A549 (cell line): ENCODE measurements around the gene UTP3. TPM values are rescaled to one million over a fixed set of nuclear protein-coding genes. Genes with fewer than 3 reads are reported as not detected.

Experiments
- ATAC-seq, 2 experiments: fragments of 200-7000 bp in 1 of 2; fragments of >200 bp in 1 of 2; cut with Nextera tagmentation in 1 of 2; cut with Tn5 transposase in 1 of 2; 3 replicates each; pipeline versions ENCODE4 v1.8.0 to v1.9.1; 2018 to 2020; ENCODE audit warnings: mild to moderate bottlenecking in 1 of 2, moderate library complexity in 1 of 2
- CTCF ChIA-PET: fragments of 300-600 bp; sonication (Branson Sonifier 250); formaldehyde crosslinking; extraction: SDS; loops from one replicate; lab custom pipeline; 2021; ENCODE audit warnings: antibody characterized with exemption, inconsistent platforms; lab: Yijun Ruan, JAX
- POLR2A ChIA-PET: fragments of 350-600 bp; formaldehyde crosslinking; extraction: SDS; loops from one replicate; lab custom pipeline; 2021; ENCODE audit warnings: antibody characterized with exemption, inconsistent platforms; lab: Yijun Ruan, JAX
- DNase-seq, 2 experiments: peaks; one replicate each; pipeline versions ENCODE4 v3.0.0 to v3.0.0-alpha.2; 2011 to 2016; ENCODE audit warnings: low read depth in 1 of 2, low spot score in 1 of 2
- FAIRE-seq: peaks from 2 replicates; lab custom pipeline; 2011; peaks lifted over from hg19 to GRCh38; lab: Jason Lieb, UNC
- H3K27ac ChIP-seq, 2 experiments: fragments of >200 bp; sonication (Bioruptor Twin); formaldehyde crosslinking; 3 replicates each; pipeline ENCODE4 v1.5.1; 2016 to 2017
- H3K4me1 ChIP-seq: fragments of >200 bp; sonication (Bioruptor Twin); formaldehyde crosslinking; 3 replicates; pipeline ENCODE4 v1.6.1; 2016
- H3K4me2 ChIP-seq: fragments of >200 bp; sonication (Bioruptor Twin); formaldehyde crosslinking; 3 replicates; pipeline ENCODE4 v1.6.1; 2016
- H3K4me3 ChIP-seq: fragments of >200 bp; sonication (Bioruptor Twin); formaldehyde crosslinking; 3 replicates; pipeline ENCODE4 v1.5.1; 2016
- H3K9me3 ChIP-seq: fragments of >200 bp; sonication (Bioruptor Twin); formaldehyde crosslinking; 3 replicates; pipeline ENCODE4 v1.6.1; 2016
- BCL3 ChIP-seq: fragments of >200 bp; sonication (Bioruptor Twin); formaldehyde crosslinking; IDR thresholded peaks from 3 replicates; pipeline ENCODE4 v1.6.1; 2016
- CBX2 ChIP-seq: fragments of 200-600 bp; sonication (generic); IDR thresholded peaks from 2 replicates; pipeline ENCODE4 v1.6.1; 2016; ENCODE audit warnings: low read depth, mild to moderate bottlenecking, borderline replicate concordance
- CBX8 ChIP-seq: fragments of 200-600 bp; sonication (generic); IDR thresholded peaks from 2 replicates; pipeline ENCODE4 v1.6.1; 2016
- CHD2 ChIP-seq: fragments of 150-350 bp; IDR thresholded peaks from 2 replicates; pipeline ENCODE4 v1.6.1; 2014; ENCODE audit warnings: low read length; ENCODE audit not compliant: partially characterized antibody
- CHD4 ChIP-seq: fragments of 200-600 bp; sonication (generic); IDR thresholded peaks from 2 replicates; pipeline ENCODE4 v1.6.1; 2016; ENCODE audit warnings: antibody characterized with exemption, mild to moderate bottlenecking, borderline replicate concordance
- CTCF ChIP-seq: fragments of >200 bp; sonication (Bioruptor Twin); formaldehyde crosslinking; IDR thresholded peaks from 3 replicates; pipeline ENCODE4 v1.5.1; 2016
- EHF ChIP-seq: fragments of 250-450 bp; sonication (Bioruptor Pico); IDR thresholded peaks from 2 replicates; pipeline ENCODE4 v1.5.0; 2020; ENCODE audit warnings: mild to moderate bottlenecking
- EHMT2 ChIP-seq: fragments of 200-600 bp; sonication (generic); IDR thresholded peaks from 2 replicates; pipeline ENCODE4 v1.6.1; 2016; ENCODE audit warnings: antibody characterized with exemption, low read depth, mild to moderate bottlenecking, moderate library complexity
- ELK1 ChIP-seq: fragments of 150-350 bp; IDR thresholded peaks from 2 replicates; pipeline ENCODE4 v1.6.1; 2014; ENCODE audit warnings: low read depth, mild to moderate bottlenecking, low read length
- EP300 ChIP-seq, 2 experiments: fragments of >200 bp; sonication (Bioruptor Twin); formaldehyde crosslinking; IDR thresholded peaks; 2 replicates in 1 of 2; 3 replicates in 1 of 2; pipeline ENCODE4 v1.6.1; 2016 to 2017
- ESRRA ChIP-seq: fragments of 150-350 bp; IDR thresholded peaks from 2 replicates; pipeline ENCODE4 v1.6.1; 2014; ENCODE audit warnings: mild to moderate bottlenecking, low read length, borderline replicate concordance
- FOSL2 ChIP-seq, 2 experiments: fragments of 450-650 bp in 1 of 2; fragments of >200 bp in 1 of 2; sonication (Bioruptor Twin) in 1 of 2; formaldehyde crosslinking; IDR thresholded peaks; 2 replicates each; pipeline versions ENCODE4 v1.5.0 to v1.6.1; 2016 to 2020; ENCODE audit warnings: mild to moderate bottlenecking in 1 of 2, moderate library complexity in 1 of 2
- GATA3 ChIP-seq: IDR thresholded peaks from 2 replicates; pipeline ENCODE4 v1.6.1; 2012; ENCODE audit warnings: borderline replicate concordance
- HES2 ChIP-seq: fragments of >200 bp; sonication (Bioruptor Twin); formaldehyde crosslinking; IDR thresholded peaks from 2 replicates; pipeline ENCODE4 v1.6.1; 2016
- HOXA7 ChIP-seq: fragments of 250-450 bp; sonication (Bioruptor Pico); IDR thresholded peaks from 2 replicates; pipeline ENCODE4 v1.5.0; 2020; ENCODE audit warnings: mild to moderate bottlenecking, moderate library complexity
- HOXB13 ChIP-seq: fragments of 250-450 bp; sonication (Bioruptor Pico); IDR thresholded peaks from 2 replicates; pipeline ENCODE4 v1.5.0; 2020; ENCODE audit warnings: low read depth, mild to moderate bottlenecking, moderate library complexity
- JUN ChIP-seq, 2 experiments: fragments of >200 bp; sonication (Bioruptor Twin); formaldehyde crosslinking; IDR thresholded peaks; 2 replicates in 1 of 2; 3 replicates in 1 of 2; pipeline ENCODE4 v1.6.1; 2016 to 2017
- KDM5A ChIP-seq: fragments of 200-600 bp; sonication (generic); IDR thresholded peaks from 2 replicates; pipeline ENCODE4 v1.6.1; 2016; ENCODE audit warnings: antibody characterized with exemption, mild to moderate bottlenecking
- NPAS2 ChIP-seq: fragments of 250-450 bp; sonication (Bioruptor Pico); IDR thresholded peaks from 2 replicates; pipeline ENCODE4 v1.8.0; 2022; ENCODE audit warnings: mild to moderate bottlenecking, moderate library complexity, borderline replicate concordance
- NR3C1 ChIP-seq: fragments of >200 bp; sonication (Bioruptor Twin); formaldehyde crosslinking; IDR thresholded peaks from 3 replicates; pipeline ENCODE4 v1.6.1; 2017
- PBX3 ChIP-seq: IDR thresholded peaks from 2 replicates; pipeline ENCODE4 v1.6.1; 2012
- PHF8 ChIP-seq: fragments of 200-600 bp; sonication (generic); IDR thresholded peaks from 2 replicates; pipeline ENCODE4 v1.6.1; 2016; ENCODE audit warnings: low read depth, mild to moderate bottlenecking, antibody characterized with exemption, moderate library complexity, borderline replicate concordance
- POLR2AphosphoS2 ChIP-seq: conservative IDR thresholded peaks from 2 replicates; pipeline ENCODE4 v1.6.1; 2012; ENCODE audit warnings: low read length, improper control_type of control experiment, inconsistent platforms
- RARB ChIP-seq: fragments of 250-450 bp; sonication (Bioruptor Pico); IDR thresholded peaks from 2 replicates; pipeline ENCODE4 v1.8.0; 2021; ENCODE audit warnings: mild to moderate bottlenecking, moderate library complexity
- TP53 ChIP-seq: fragments of 250-450 bp; sonication (Bioruptor Pico); IDR thresholded peaks from 2 replicates; pipeline ENCODE4 v1.5.0; 2021; ENCODE audit warnings: mild to moderate bottlenecking, moderate library complexity
- ZFP36 ChIP-seq: fragments of 450-650 bp; IDR thresholded peaks from 2 replicates; pipeline ENCODE4 v1.6.1; 2014; ENCODE audit warnings: borderline replicate concordance; ENCODE audit not compliant: partially characterized antibody
- ZNF302 ChIP-seq: fragments of 250-450 bp; sonication (Bioruptor Pico); IDR thresholded peaks from 2 replicates; pipeline ENCODE4 v1.9.0; 2021; ENCODE audit warnings: inconsistent platforms, mild to moderate bottlenecking, moderate library complexity
- WGBS: methylation state at CpG from one replicate; pipeline ENCODE4 v1.1.6; 2017; ENCODE audit errors: missing lambda C conversion rate; 5-methylcytosine and 5-hydroxymethylcytosine counted together
- polyA plus RNA-seq, 4 experiments: library from polyadenylated mRNA; depleted of rRNA in 3 of 4; stranded (reverse); fragments of >200 nt; fragmentation: RNase III in 1 of 4; extraction: RNeasy Plus Mini Kit Qiagen cat#74134 plus additional on column Dnase treatment in 1 of 4; gene quantifications; 2 replicates in 3 of 4; 3 replicates in 1 of 4; pipeline ENCODE4 v1.2.3, GENCODE V29; 2011 to 2017

UTP3 gene
- polyA plus RNA-seq, 2 of the 4 experiments (the other 2 are of a cell fraction) = 24.8 to 44.6 TPM

DNA sequence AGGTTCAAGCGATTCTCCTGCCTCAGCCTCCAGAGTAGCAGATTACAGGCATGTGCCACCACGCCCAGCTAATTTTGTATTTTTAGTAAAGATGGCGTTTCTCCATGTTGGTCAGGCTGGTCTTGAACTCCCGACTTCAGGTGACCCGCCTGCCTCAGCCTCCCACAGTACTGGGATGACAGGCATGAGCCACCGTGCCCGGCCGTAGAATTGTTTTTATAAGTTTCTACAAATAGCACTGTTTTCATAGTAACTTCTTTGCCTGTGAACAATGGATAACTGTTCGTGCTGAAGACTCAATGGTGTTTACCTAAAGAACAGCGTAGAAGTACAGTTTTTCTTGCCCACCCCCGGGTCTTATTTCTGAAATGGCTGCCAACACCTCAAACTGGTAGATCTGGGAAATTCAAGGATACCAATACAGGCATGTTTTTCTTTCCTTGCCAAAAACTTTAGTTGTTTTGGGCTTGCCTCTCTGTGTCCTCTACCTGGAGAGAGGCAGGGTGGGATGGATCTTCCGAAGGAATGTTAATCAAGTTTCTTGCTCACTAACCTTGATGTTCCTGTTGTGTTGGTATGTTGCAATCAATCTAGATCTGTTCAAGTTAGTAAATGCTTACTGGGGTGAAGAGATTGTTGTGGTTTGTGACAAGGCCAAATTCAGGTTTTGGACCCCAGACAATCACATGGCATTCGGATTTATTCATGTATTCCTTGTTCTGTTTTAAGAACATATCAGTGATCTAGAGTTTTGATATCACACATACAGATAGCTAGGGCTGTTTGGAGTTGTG is 30.7 kb downstream of the UTP3 start:
- POLR2A ChIA-PET = no interaction called here
- Histone ChIP-seq H3K4me2 (no peak overlapping the region), H3K27ac (no peak overlapping the region), H3K9me3 (no peaks in the 10 kb centered on the region), H3K4me1 (peaks cover 23% of the 10 kb centered on the region), H3K4me3 (no peak overlapping the region)
- no peak for DNase-seq
- CTCF ChIA-PET = interaction anchor here (0.7 to 1.0 kb wide), 3 partner anchors 16 to 1744 kb away, joined by 3 read pairs; no protein-coding TSS in a partner anchor
- 87% methylated on average over 13 of the region's 13 CpGs for WGBS
- FAIRE-seq = no peak
- TF ChIP-seq PBX3 = no peak
- no peak for TF ChIP-seq NR3C1
- no peak for TF ChIP-seq NPAS2 (CRISPR knock-in tag)
- TF ChIP-seq ZNF302 (CRISPR knock-in tag) = no peak
- no peak for TF ChIP-seq PHF8
- TF ChIP-seq CHD4 = no peak
- TF ChIP-seq CTCF = no peak
- no peak for TF ChIP-seq CBX8
- no peak for TF ChIP-seq BCL3
- TF ChIP-seq KDM5A = no peak
- no peak for ATAC-seq

GRCh38 chr4:70721747-70722146 is 33.4 kb downstream of the UTP3 start, which contains the start of gene RUFY3:
TSS of gene RUFY3 (plus strand) at chr4:70721964. CDS start at chr4:70722574, 610 bp downstream.
- Histone ChIP-seq H3K27ac (0 out of 6 replicates have a peak within 1 kb of the TSS, but pooled peaks of 1 of the 2 experiments have one; percentile 32), H3K4me3 (no peak within 1 kb of the TSS), H3K4me2 (peak within 1 kb of the TSS; percentile 21), H3K9me3 (no peaks in the 10 kb centered on the region), H3K4me1 (peaks cover 12% of the 10 kb centered on the region)
- POLR2A ChIA-PET = interaction anchor here (0.9 to 1.4 kb wide), 2 partner anchors 16 to 28 kb away, joined by 3 to 7 read pairs; no protein-coding TSS in a partner anchor
- peak; percentile 59 to 65; a peak in 5 of 6 replicates for ATAC-seq
- TF ChIP-seq GATA3 (no peak), TP53 (CRISPR knock-in tag) (no peak), CBX2 (no peak), EHF (CRISPR knock-in tag) (no peak), EP300 (IDR thresholded peaks at IDR 0.05) (no peak), ZFP36 (no peak), POLR2AphosphoS2 (no peak), HES2 (no peak), RARB (CRISPR knock-in tag) (no peak), CHD2 (no peak), HOXA7 (CRISPR knock-in tag) (no peak), JUN (IDR thresholded peaks at IDR 0.05) (no peak), KDM5A (no peak), CHD4 (no peak), HOXB13 (no peak), FOSL2 (IDR thresholded peaks at IDR 0.05) (no peak), FOSL2 (CRISPR knock-in tag; IDR thresholded peaks at IDR 0.05) (no peak), EHMT2 (no peak), ELK1 (no peak), ESRRA (no peak)
- no peak for DNase-seq
- WGBS = 68% methylated on average over 3 of the region's 3 CpGs
- CTCF ChIA-PET = interaction anchor here (0.6 to 0.7 kb wide), 2 partner anchors 15 to 127 kb away, joined by 3 to 4 read pairs; no protein-coding TSS in a partner anchor
- no peak for FAIRE-seq
